ENCODE measurements around the gene RAP1GAP.

Gene RAP1GAP

DNA sequence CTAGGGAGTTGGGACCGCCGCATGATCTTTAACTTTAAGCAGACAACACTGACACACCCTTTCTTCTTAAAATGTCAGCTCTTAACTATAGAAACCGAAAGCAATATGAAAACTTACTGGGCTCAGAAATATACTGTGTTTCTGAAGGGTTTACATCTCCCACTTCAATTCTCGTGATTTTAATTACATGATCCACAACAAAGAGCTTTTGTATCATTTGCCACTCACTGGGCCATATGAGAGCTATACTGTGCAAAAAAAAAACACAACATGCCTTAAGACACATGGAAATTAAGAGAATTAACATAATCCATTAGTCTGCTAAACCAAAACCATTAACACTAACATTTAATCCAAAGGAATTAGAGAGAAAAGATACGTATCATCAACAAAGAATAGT, 35.0 kb upstream of the RAP1GAP start:
- no peak for DNase-seq (ENCODE audit: low read depth)
- TF ChIP-seq, protein P1, sequence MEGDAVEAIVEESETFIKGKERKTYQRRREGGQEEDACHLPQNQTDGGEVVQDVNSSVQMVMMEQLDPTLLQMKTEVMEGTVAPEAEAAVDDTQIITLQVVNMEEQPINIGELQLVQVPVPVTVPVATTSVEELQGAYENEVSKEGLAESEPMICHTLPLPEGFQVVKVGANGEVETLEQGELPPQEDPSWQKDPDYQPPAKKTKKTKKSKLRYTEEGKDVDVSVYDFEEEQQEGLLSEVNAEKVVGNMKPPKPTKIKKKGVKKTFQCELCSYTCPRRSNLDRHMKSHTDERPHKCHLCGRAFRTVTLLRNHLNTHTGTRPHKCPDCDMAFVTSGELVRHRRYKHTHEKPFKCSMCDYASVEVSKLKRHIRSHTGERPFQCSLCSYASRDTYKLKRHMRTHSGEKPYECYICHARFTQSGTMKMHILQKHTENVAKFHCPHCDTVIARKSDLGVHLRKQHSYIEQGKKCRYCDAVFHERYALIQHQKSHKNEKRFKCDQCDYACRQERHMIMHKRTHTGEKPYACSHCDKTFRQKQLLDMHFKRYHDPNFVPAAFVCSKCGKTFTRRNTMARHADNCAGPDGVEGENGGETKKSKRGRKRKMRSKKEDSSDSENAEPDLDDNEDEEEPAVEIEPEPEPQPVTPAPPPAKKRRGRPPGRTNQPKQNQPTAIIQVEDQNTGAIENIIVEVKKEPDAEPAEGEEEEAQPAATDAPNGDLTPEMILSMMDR (IDR thresholded peaks at IDR 0.05; ENCODE audit: low read depth, low read length, missing control alignments) = no peak
- no peak overlapping the region for H3K4me3 ChIP-seq (ENCODE audit: low read depth, low read length)

DNA sequence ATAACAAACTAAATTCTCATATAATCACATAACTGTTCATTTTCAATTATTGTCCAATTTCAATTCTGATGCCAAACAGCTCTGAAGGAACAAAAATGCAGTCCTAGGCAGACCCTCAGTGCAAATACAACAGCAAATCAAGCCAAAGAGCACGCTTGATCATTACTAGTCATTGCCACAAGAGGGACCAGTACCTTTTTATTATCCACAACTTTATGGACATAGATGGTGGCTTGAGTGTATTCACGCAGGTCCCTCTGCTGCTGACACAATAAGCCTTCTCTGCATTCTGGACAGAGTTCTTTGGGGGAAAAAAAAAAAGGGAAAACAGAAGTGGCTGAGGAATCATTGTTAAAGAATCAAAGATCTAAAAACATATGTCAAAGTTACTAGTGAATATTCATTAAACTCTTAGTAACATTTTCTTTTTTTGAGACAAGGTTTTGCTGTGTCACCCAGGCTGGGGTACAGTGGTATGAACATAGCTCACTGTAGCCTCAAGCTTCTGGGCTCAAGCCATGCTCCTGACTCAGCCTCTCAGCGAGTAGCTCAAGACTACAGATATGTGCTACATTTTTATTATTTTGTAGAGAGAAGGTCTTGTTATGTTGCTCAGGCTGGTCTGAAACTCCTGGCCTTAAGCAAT, 34.3 kb upstream of the RAP1GAP start:
- H3K4me3 ChIP-seq (ENCODE audit: low read depth, low read length) = no peak overlapping the region
- TF ChIP-seq, protein P1 (IDR thresholded peaks at IDR 0.05; ENCODE audit: low read depth, low read length, missing control alignments) = peak; percentile 59
- DNase-seq (ENCODE audit: low read depth) = no peak

DNA sequence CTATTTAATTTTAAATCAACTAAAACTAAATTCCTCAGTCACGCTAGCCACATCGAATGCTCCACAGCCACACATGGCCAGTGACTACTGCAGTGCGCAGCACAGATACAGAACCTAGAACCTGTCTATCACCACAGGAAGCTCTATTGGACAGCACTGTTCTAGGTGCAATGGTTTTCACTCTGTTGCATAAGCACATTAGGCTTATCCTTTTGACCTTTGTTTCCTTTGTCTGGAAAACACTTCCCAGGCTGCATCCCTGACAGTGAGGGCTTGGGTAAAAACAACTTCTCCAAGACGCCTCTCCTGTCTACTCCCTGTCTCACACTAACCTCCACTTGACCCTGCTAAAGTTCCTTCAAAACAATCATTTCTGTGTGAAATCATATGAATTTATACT, 33.6 kb upstream of the RAP1GAP start:
- DNase-seq (ENCODE audit: low read depth) = no peak
- H3K4me3 ChIP-seq (ENCODE audit: low read depth, low read length) = no peak overlapping the region
- TF ChIP-seq, protein P1 (IDR thresholded peaks at IDR 0.05; ENCODE audit: low read depth, low read length, missing control alignments) = no peak

DNA sequence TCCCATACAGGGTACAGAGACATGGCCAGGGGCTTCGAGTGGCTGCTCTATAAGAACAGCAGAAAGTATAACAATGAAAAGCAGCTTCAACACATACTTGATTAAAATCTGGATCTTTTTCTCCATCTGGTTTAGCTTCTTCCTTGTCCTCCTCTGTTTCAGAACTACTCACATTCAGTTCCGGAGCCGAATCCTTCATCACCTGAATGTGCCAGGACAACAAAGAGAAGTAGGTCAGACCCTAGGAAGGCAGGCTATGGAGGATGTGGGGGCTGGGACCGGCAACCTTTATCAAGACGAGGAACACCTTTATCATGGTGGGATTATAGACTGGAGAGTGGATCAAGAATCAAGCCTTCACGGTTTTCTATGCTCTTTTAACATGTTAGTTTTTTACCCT, 32.2 kb upstream of the RAP1GAP start:
- TF ChIP-seq, protein P1 (IDR thresholded peaks at IDR 0.05; ENCODE audit: low read depth, low read length, missing control alignments) = no peak
- no peak overlapping the region for H3K4me3 ChIP-seq (ENCODE audit: low read depth, low read length)

DNA sequence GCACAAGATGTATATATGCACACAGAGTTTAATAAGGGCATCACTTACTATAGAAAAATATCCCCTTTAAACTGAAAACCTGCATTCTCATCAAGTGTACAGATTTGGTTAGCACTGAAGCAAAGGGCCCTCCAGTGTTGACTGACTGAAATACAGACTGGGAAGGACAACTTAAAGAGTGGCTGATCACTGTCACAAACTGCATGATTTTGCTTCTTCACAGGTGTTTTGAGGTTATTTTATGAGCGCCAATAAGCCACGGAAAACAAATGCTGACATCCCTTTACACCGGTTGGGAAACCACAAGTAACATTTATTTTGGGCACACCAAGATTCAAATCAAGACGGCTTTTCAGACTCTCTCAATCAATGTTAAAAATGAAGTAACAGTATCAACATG, 30.9 kb upstream of the RAP1GAP start:
- no peak overlapping the region for H3K4me3 ChIP-seq (ENCODE audit: low read depth, low read length)
- no peak for DNase-seq (ENCODE audit: low read depth)
- TF ChIP-seq, protein P1 (IDR thresholded peaks at IDR 0.05; ENCODE audit: low read depth, low read length, missing control alignments) = no peak

More for the DNA sequence above, 32.2 kb upstream of the RAP1GAP start:
- DNase-seq (ENCODE audit: low read depth) = no peak

DNA sequence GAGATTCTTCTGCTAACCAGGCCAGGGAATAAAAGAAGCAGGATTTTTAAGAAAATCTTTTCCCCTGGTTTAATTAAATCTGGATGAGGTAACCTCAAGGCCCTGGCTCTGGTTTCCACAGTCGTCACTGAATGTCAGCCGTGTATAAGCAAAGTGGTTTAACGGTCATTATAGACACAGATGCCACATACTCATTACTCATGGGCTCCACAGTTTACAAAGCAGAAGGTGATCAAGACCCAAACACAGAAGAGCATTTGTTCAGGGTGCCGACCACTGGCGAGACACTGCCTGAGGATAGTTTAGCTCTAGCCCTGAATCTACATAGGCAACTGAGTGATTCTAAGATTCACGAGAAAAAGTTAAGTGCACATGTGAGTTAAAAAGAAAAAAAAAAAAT, 27.8 kb upstream of the RAP1GAP start:
- TF ChIP-seq, protein P1 (IDR thresholded peaks at IDR 0.05; ENCODE audit: low read depth, low read length, missing control alignments) = no peak
- no peak overlapping the region for H3K4me3 ChIP-seq (ENCODE audit: low read depth, low read length)
- no peak for DNase-seq (ENCODE audit: low read depth)

DNA sequence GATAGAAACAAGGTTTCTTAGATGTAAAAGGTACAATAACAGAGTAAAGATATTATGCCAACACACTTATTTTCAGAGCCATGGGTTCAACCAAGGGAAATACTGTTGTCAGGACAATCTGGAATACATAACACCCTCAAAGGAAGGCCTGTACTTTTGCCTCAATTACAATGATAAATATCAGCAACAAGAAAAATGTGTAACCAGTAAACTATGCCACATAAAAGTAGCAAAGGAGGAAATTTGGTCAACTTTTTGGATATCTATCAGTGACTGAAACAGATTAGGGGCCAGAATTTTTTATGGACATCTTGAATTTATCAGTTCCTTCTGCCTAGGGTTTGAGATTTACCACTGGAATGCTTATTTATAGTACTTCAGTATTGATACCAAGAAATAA, 24.6 kb upstream of the RAP1GAP start:
- no peak for DNase-seq (ENCODE audit: low read depth)
- TF ChIP-seq, protein P1 (IDR thresholded peaks at IDR 0.05; ENCODE audit: low read depth, low read length, missing control alignments) = no peak
- no peak overlapping the region for H3K4me3 ChIP-seq (ENCODE audit: low read depth, low read length)
